Measurements from ENCODE around the gene CCDC12. TPM values are rescaled to one million over a fixed set of nuclear protein-coding genes. Genes with fewer than 3 reads are reported as not detected.
A peak's percentile ranks its signal among the peaks of the same experiment; 100 is the strongest.

Gene CCDC12
- polyA plus RNA-seq, 1 donor from 2014 or later: 151 TPM

GRCh38 chr3:46953234-46954010 lies 23.1 kb downstream of the CCDC12 start:
- peak overlapping the region; percentile 48 to 85 (median 75) for H3K27ac Mint-ChIP-seq
- no peaks in the 10 kb centered on the region for H3K27me3 Mint-ChIP-seq
- H3K4me1 Mint-ChIP-seq: peaks cover 52 to 74% (median 62%) of the 10 kb centered on the region in 3 donors
- peak overlapping the region; percentile 1 to 85 (median 50) for H3K4me3 Mint-ChIP-seq
- H3K9me3 Mint-ChIP-seq: no peaks in the 10 kb centered on the region
- H3K36me3 Mint-ChIP-seq: no peaks in the 10 kb centered on the region

GRCh38 chr3:46952813-46953212 lies 23.7 kb downstream of the CCDC12 start:
- peak overlapping the region; percentile 48 to 85 (median 74) for H3K27ac Mint-ChIP-seq
- peaks cover 56 to 79% (median 66%) of the 10 kb centered on the region in 3 donors for H3K4me1 Mint-ChIP-seq
- no peaks in the 10 kb centered on the region for H3K27me3 Mint-ChIP-seq
- no peaks in the 10 kb centered on the region for H3K9me3 Mint-ChIP-seq
- no peaks in the 10 kb centered on the region for H3K36me3 Mint-ChIP-seq
- H3K4me3 Mint-ChIP-seq: peak overlapping the region; percentile 1 to 85 (median 14)

GRCh38 chr3:46950650-46951241 lies 25.8 kb downstream of the CCDC12 start:
- peak overlapping the region in 2 of 4 donors; percentile 11 to 49 for H3K4me3 Mint-ChIP-seq
- H3K9me3 Mint-ChIP-seq: no peaks in the 10 kb centered on the region
- no peaks in the 10 kb centered on the region for H3K27me3 Mint-ChIP-seq
- H3K4me1 Mint-ChIP-seq: peaks cover 70 to 81% (median 71%) of the 10 kb centered on the region in 3 donors
- peaks cover under 1% of the 10 kb centered on the region for H3K36me3 Mint-ChIP-seq
- no peak overlapping the region for H3K27ac Mint-ChIP-seq

- Mint-ChIP-seq H3K27ac (peak overlapping the region in 1 of 3 donors; percentile 68), H3K36me3 (peaks cover 2% of the 10 kb centered on the region), H3K4me1 (peaks cover 68 to 81% (median 71%) of the 10 kb centered on the region in 3 donors), H3K9me3 (no peaks in the 10 kb centered on the region), H3K27me3 (no peaks in the 10 kb centered on the region), H3K4me3 (peak overlapping the region in 2 of 4 donors; percentile 59 to 71)
Observed at GRCh38 chr3:46950177-46950576, 26.4 kb downstream of the CCDC12 start.

GRCh38 chr3:46948830-46949671 lies 27.5 kb downstream of the CCDC12 start:
- peak overlapping the region; percentile 86 to 90 (median 86) for H3K27ac Mint-ChIP-seq
- no peaks in the 10 kb centered on the region for H3K27me3 Mint-ChIP-seq
- H3K4me1 Mint-ChIP-seq: peaks cover 63 to 77% (median 73%) of the 10 kb centered on the region in 3 donors
- peaks cover 0 to 2% (median 0%) of the 10 kb centered on the region in 3 donors for H3K9me3 Mint-ChIP-seq
- H3K4me3 Mint-ChIP-seq: peak overlapping the region in 2 of 4 donors; percentile 87 to 88
- peaks cover 2% of the 10 kb centered on the region for H3K36me3 Mint-ChIP-seq

GRCh38 chr3:46947981-46948791 lies 28.4 kb downstream of the CCDC12 start:
- Mint-ChIP-seq H3K27me3 (no peaks in the 10 kb centered on the region), H3K4me3 (peak overlapping the region in 3 of 4 donors; percentile 18 to 80 (median 50)), H3K36me3 (peaks cover 2% of the 10 kb centered on the region), H3K4me1 (peaks cover 57 to 75% (median 70%) of the 10 kb centered on the region in 3 donors), H3K9me3 (peaks cover 0 to 2% (median 0%) of the 10 kb centered on the region in 3 donors), H3K27ac (peak overlapping the region; percentile 88 to 94 (median 90))

GRCh38 chr3:46947546-46947901 lies 29.0 kb downstream of the CCDC12 start:
- peaks cover 0 to 2% (median 0%) of the 10 kb centered on the region in 3 donors for H3K9me3 Mint-ChIP-seq

GRCh38 chr3:46946856-46947545 lies 29.5 kb downstream of the CCDC12 start:
- H3K36me3 Mint-ChIP-seq: peaks cover 2% of the 10 kb centered on the region
- no peaks in the 10 kb centered on the region for H3K27me3 Mint-ChIP-seq
- H3K4me1 Mint-ChIP-seq: peaks cover 52 to 71% (median 68%) of the 10 kb centered on the region in 3 donors
- peaks cover 0 to 2% (median 0%) of the 10 kb centered on the region in 3 donors for H3K9me3 Mint-ChIP-seq
- peak overlapping the region; percentile 88 to 91 (median 90) for H3K27ac Mint-ChIP-seq
- H3K4me3 Mint-ChIP-seq: peak overlapping the region in 3 of 4 donors; percentile 18 to 83 (median 68)

More at GRCh38 chr3:46947546-46947901, 29.0 kb downstream of the CCDC12 start:
- no peaks in the 10 kb centered on the region for H3K27me3 Mint-ChIP-seq
- peak overlapping the region in 3 of 4 donors; percentile 18 to 80 (median 50) for H3K4me3 Mint-ChIP-seq
- peaks cover 2% of the 10 kb centered on the region for H3K36me3 Mint-ChIP-seq
- H3K4me1 Mint-ChIP-seq: peaks cover 55 to 73% (median 68%) of the 10 kb centered on the region in 3 donors
- peak overlapping the region in 2 of 3 donors; percentile 88 to 90 for H3K27ac Mint-ChIP-seq

GRCh38 chr3:46946416-46946815 lies 30.1 kb downstream of the CCDC12 start:
- H3K27ac Mint-ChIP-seq: peak overlapping the region in 1 of 3 donors; percentile 90
- H3K4me3 Mint-ChIP-seq: peak overlapping the region in 1 of 4 donors; percentile 59
- peaks cover 0 to 2% (median 0%) of the 10 kb centered on the region in 3 donors for H3K9me3 Mint-ChIP-seq
- peaks cover 2% of the 10 kb centered on the region for H3K36me3 Mint-ChIP-seq
- no peaks in the 10 kb centered on the region for H3K27me3 Mint-ChIP-seq
- peaks cover 52 to 69% (median 68%) of the 10 kb centered on the region in 3 donors for H3K4me1 Mint-ChIP-seq

GRCh38 chr3:46944191-46944590 lies 32.4 kb downstream of the CCDC12 start:
- H3K27me3 Mint-ChIP-seq: no peaks in the 10 kb centered on the region
- H3K4me3 Mint-ChIP-seq: no peak overlapping the region
- H3K4me1 Mint-ChIP-seq: peaks cover 56 to 82% (median 70%) of the 10 kb centered on the region in 3 donors
- peak overlapping the region in 2 of 3 donors; percentile 56 to 93 for H3K27ac Mint-ChIP-seq
- H3K36me3 Mint-ChIP-seq: peaks cover 5% of the 10 kb centered on the region
- peaks cover 0 to 2% (median 0%) of the 10 kb centered on the region in 3 donors for H3K9me3 Mint-ChIP-seq

- Mint-ChIP-seq H3K4me1 (peaks cover 58 to 82% (median 69%) of the 10 kb centered on the region in 3 donors), H3K4me3 (no peak overlapping the region), H3K36me3 (peaks cover 5% of the 10 kb centered on the region), H3K27ac (peak overlapping the region in 2 of 3 donors; percentile 56 to 85), H3K9me3 (peaks cover 0 to 2% (median 0%) of the 10 kb centered on the region in 3 donors), H3K27me3 (no peaks in the 10 kb centered on the region)
Observed at GRCh38 chr3:46943237-46944187, 33.0 kb downstream of the CCDC12 start.

GRCh38 chr3:46942481-46943236 lies 33.9 kb downstream of the CCDC12 start:
- Mint-ChIP-seq H3K4me1 (peaks cover 57 to 80% (median 67%) of the 10 kb centered on the region in 3 donors), H3K36me3 (peaks cover 5% of the 10 kb centered on the region), H3K27me3 (no peaks in the 10 kb centered on the region), H3K4me3 (no peak overlapping the region), H3K9me3 (peaks cover 0 to 2% (median 0%) of the 10 kb centered on the region in 3 donors), H3K27ac (peak overlapping the region; percentile 53 to 71 (median 64))

Data from IgD-negative memory B cell (primary cell).